ENCODE measurements around the gene CRABP2.

The CRABP2 gene

GRCh38 chr1:156676820-156677615 lies 28.4 kb downstream of the CRABP2 start, which contains the start of gene NES:
Gene NES, minus strand, starts transcription at chr1:156677407. Its CDS starts 143 bp downstream, at chr1:156677264.
- Histone ChIP-seq H3F3A (ENCODE audit: insufficient read depth, low read length) (no peaks in the 10 kb centered on the region), H3K27me3 (ENCODE audit: insufficient read depth, low read length) (peaks cover 13% of the 10 kb centered on the region), H4K20me1 (ENCODE audit: insufficient read depth, low read length) (no peaks in the 10 kb centered on the region), H3K36me3 (ENCODE audit: insufficient read depth, low read length) (no peaks in the 10 kb centered on the region), H3K9me2 (ENCODE audit: low read depth, low read length) (no peaks in the 10 kb centered on the region), H3K4me1 (ENCODE audit: insufficient read depth, low read length, severe bottlenecking) (no peaks in the 10 kb centered on the region), H2AFZ (ENCODE audit: low read length) (no peak within 1 kb of the TSS), H3K9ac (ENCODE audit: low read length) (no peak within 1 kb of the TSS), H3K9me3 (ENCODE audit: low read length) (no peaks in the 10 kb centered on the region), H3K4me3 (ENCODE audit: low read depth, low read length, poor library complexity, severe bottlenecking) (no peak within 1 kb of the TSS), H3K27ac (ENCODE audit: low read depth, low read length, poor library complexity, severe bottlenecking) (no peak within 1 kb of the TSS), H3K79me2 (ENCODE audit: insufficient read depth, low read length) (no peaks in the 10 kb centered on the region), H3K4me2 (ENCODE audit: low read length) (no peak within 1 kb of the TSS)
- TF ChIP-seq CTCF (IDR thresholded peaks at IDR 0.05; ENCODE audit: low read length) (no peak), EZH2 (IDR thresholded peaks at IDR 0.05; ENCODE audit: borderline replicate concordance, low read length) (no peak)

GRCh38 chr1:156676114-156676819 lies 29.1 kb downstream of the CRABP2 start:
- H3K9me3 ChIP-seq (ENCODE audit: low read length) = no peaks in the 10 kb centered on the region
- H3K27ac ChIP-seq (ENCODE audit: low read depth, low read length, poor library complexity, severe bottlenecking) = no peak overlapping the region
- no peak overlapping the region for H2AFZ ChIP-seq (ENCODE audit: low read length)
- H3K27me3 ChIP-seq (ENCODE audit: insufficient read depth, low read length) = peaks cover 11% of the 10 kb centered on the region
- H3K4me2 ChIP-seq (ENCODE audit: low read length) = no peak overlapping the region
- H4K20me1 ChIP-seq (ENCODE audit: insufficient read depth, low read length) = no peaks in the 10 kb centered on the region
- H3K36me3 ChIP-seq (ENCODE audit: insufficient read depth, low read length) = no peaks in the 10 kb centered on the region
- no peak overlapping the region for H3K4me3 ChIP-seq (ENCODE audit: low read depth, low read length, poor library complexity, severe bottlenecking)
- H3F3A ChIP-seq (ENCODE audit: insufficient read depth, low read length) = no peaks in the 10 kb centered on the region
- H3K9me2 ChIP-seq (ENCODE audit: low read depth, low read length) = no peaks in the 10 kb centered on the region
- TF ChIP-seq EZH2 (IDR thresholded peaks at IDR 0.05; ENCODE audit: borderline replicate concordance, low read length) (no peak), CTCF (IDR thresholded peaks at IDR 0.05; ENCODE audit: low read length) (no peak)
- H3K9ac ChIP-seq (ENCODE audit: low read length) = no peak overlapping the region
- H3K79me2 ChIP-seq (ENCODE audit: insufficient read depth, low read length) = no peaks in the 10 kb centered on the region
- H3K4me1 ChIP-seq (ENCODE audit: insufficient read depth, low read length, severe bottlenecking) = no peaks in the 10 kb centered on the region

- no peak overlapping the region for H3K27ac ChIP-seq (ENCODE audit: low read depth, low read length, poor library complexity, severe bottlenecking)
- H3F3A ChIP-seq (ENCODE audit: insufficient read depth, low read length) = no peaks in the 10 kb centered on the region
- TF ChIP-seq EZH2 (IDR thresholded peaks at IDR 0.05; ENCODE audit: borderline replicate concordance, low read length) (no peak), CTCF (IDR thresholded peaks at IDR 0.05; ENCODE audit: low read length) (no peak)
These were observed 29.9 kb downstream of the CRABP2 start for GRCh38 chr1:156675210-156676113.

More at GRCh38 chr1:156675210-156676113, 29.9 kb downstream of the CRABP2 start:
- H4K20me1 ChIP-seq (ENCODE audit: insufficient read depth, low read length) = no peaks in the 10 kb centered on the region
- peaks cover 12% of the 10 kb centered on the region for H3K27me3 ChIP-seq (ENCODE audit: insufficient read depth, low read length)
- H3K4me3 ChIP-seq (ENCODE audit: low read depth, low read length, poor library complexity, severe bottlenecking) = no peak overlapping the region
- no peaks in the 10 kb centered on the region for H3K36me3 ChIP-seq (ENCODE audit: insufficient read depth, low read length)
- H3K4me2 ChIP-seq (ENCODE audit: low read length) = no peak overlapping the region
- H3K9ac ChIP-seq (ENCODE audit: low read length) = no peak overlapping the region
- no peaks in the 10 kb centered on the region for H3K9me2 ChIP-seq (ENCODE audit: low read depth, low read length)
- H2AFZ ChIP-seq (ENCODE audit: low read length) = no peak overlapping the region
- no peaks in the 10 kb centered on the region for H3K4me1 ChIP-seq (ENCODE audit: insufficient read depth, low read length, severe bottlenecking)
- H3K79me2 ChIP-seq (ENCODE audit: insufficient read depth, low read length) = no peaks in the 10 kb centered on the region
- H3K9me3 ChIP-seq (ENCODE audit: low read length) = no peaks in the 10 kb centered on the region
